Activated CD8-positive, alpha-beta memory T cell treated with anti-CD3 and anti-CD28 coated beads for 1 hour (primary cell): ENCODE results near the gene FPR1.
"Not testable (repeated sequence)": the region's sequence is repeated elsewhere in the genome, so short reads cannot be mapped to it uniquely, and the experiment has no call there.

ENCODE experiments used
- DNase-seq, 2 donors: peaks; one replicate each; pipeline ENCODE4 v3.0.0-alpha.2; 2020; ENCODE audit warnings: low read depth in 1 of 2; ENCODE audit errors: extremely low read depth in 1 of 2

The FPR1 gene

DNA sequence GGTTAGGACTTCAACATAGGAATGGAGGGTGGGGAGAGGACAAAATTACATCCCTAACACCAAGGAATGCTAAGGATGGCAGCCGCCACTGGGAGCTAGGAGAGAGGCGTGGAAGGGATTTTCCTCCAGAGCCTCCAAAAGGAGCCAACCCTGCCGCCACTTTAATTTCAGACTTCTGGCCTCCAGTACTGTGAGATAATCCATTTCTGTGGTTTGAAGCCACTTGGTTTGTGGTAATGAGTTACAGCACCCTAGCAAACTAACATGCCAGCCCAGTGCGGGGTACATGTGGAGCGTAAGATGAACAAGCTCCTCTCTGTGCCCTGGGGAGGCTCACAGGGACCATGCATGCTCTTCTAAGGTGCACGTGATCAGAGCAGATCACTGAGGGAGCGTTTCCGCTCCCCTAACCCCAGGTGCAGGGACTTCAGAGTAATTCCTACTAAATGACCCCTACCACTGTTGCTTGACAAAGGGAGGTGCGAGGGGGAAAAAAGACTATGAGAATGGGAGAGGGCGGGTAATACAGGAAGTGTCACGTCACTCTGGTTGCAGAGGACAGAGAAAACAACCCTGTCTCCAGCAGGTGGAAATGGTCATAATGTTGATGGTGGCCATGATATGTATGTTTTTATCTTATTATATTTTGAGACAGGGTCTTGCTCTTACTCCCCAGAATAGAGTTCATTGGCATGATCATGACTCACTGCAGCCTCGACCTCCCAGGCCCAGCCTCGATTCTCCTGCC is 12.0 kb downstream of the FPR1 start:
- DNase-seq = no peak

GRCh38 chr19:51738523-51738922 is 13.2 kb downstream of the FPR1 start:
- DNase-seq = not testable (repeated sequence)

- DNase-seq = no peak
Observed at GRCh38 chr19:51737924-51738323, 13.8 kb downstream of the FPR1 start.

GRCh38 chr19:51737389-51737788 is 14.3 kb downstream of the FPR1 start:
- DNase-seq = no peak

- DNase-seq = no peak
Observed at GRCh38 chr19:51735759-51736449, 15.8 kb downstream of the FPR1 start.

GRCh38 chr19:51733742-51734522 is 17.7 kb downstream of the FPR1 start:
- no peak for DNase-seq

DNA sequence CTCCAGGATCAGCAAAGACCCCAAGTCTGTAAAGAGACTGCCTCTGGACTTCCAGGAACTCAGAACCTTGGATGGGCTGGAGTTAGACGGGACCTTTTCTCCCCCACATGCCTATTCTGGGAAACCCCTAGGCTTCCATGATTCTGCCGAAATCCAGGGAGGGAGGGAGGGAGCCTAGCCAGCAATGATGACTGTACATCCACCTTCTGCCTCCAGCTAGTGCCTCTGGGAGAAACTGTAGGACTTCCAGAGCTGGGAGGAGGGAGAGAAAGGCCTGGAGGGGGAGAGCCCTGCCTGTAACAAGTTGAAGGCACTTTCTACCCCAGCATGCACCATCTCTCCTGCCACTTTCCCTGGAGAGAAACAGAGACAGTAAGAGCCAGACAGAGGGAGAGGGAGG is 21.9 kb downstream of the FPR1 start:
- no peak for DNase-seq

DNA sequence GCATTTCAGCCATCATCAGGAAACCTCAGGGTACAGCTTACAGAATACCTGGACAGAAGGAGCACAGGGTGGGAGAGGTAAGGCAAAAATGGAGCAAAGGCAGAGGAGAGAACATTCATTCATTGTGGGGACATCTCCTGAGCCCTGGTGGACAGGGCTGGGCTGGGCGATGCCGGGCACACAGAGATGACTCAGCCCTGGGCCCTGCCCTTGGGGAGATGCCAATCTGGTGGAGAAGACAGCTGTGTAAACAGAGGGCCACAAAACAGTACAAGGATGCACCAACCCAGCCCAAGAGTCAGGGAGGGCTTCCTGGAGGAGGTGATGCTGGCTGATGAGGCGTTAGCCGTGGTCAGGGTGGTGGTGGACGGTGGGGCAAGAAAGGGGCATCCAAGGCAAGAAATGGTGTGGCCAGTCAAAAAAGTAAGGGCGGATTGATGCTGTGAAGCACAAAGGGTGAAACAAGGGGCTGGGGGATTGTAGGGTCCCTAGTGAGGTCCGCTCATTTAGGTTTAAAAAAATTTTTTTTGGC is 24.3 kb downstream of the FPR1 start:
- no peak for DNase-seq

DNA sequence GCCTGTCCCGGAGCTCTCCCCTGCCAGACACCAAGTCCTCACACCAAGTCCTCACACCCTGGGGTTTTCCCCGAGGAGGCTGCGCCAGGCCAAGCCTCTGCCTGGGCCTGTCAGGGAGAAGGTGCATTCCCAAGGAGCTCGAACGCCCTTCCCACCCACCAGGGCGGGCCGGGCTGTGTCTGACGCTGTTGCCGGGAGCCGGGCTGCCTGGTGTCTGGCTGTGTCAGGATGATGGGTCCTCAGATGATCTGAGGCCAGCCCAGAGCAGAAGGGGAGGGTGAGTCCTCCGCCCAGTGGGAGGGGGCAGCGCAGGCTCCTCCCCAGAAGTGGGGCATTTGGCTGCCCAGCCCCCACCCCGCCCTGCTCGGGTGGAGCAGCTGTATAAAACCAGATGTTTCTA is 25.6 kb downstream of the FPR1 start:
- no peak for DNase-seq

GRCh38 chr19:51724543-51724942 is 27.1 kb downstream of the FPR1 start:
- no peak for DNase-seq

- DNase-seq = no peak
Observed at GRCh38 chr19:51722492-51722891, 29.2 kb downstream of the FPR1 start.

DNA sequence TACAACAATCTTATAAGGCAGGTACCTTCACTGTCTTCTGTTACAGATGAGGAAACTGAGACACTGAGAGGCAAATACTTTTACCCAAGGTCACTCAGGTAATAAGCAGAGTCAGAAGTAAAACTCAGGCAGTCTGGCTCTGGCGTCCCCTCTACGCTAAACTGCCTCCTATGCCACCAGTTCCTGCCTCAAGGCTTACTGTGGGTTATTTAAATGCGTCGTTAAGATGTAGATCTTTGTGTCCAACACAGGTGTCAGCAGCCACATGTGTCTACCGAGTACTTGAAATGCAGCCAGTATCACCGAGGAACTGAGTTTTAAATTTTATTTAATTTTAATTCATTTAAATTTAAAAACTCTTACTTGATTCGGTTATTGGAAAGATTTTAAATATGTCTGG is 29.8 kb downstream of the FPR1 start:
- no peak for DNase-seq

GRCh38 chr19:51719251-51719988 is 32.3 kb downstream of the FPR1 start:
- DNase-seq = no peak

GRCh38 chr19:51716925-51717324 is 34.8 kb downstream of the FPR1 start:
- DNase-seq = no peak

DNA sequence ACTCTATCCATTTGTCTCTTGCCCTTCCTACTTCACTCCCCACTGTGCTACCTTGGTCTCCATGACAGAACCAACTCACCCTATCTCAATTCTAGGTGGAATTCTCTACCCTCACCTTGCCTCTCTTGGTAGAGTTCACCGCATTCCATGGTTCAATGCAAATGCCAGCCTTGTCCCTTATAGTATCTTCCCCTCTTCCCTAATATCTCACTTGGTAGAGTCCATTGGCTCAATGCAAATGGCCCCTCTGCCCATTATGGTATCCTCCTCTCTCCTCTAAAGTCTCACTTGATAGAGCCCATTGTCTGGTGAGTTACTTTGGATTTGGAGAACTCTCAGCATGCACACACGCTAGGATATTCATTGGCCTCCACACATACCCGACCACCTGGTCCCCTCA is 35.8 kb downstream of the FPR1 start:
- DNase-seq = no peak

DNA sequence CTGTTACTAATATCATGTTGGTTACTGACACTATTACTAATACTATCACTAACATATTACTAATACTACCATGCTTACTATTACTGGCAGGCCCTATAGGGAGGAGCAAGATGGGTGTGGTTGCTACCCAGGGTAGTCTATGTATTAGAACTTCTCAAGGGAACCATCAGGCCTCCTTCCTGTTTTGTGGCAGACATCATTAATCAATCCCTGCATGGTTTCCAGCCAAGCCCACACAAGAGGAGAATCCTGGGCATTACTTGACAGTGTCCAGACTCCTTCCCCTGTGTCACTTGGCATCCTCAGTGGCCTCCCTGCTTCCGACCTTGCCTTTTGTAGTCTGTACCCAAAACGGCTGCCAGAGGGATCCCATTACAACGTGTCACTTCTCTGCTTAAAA is 36.8 kb downstream of the FPR1 start:
- DNase-seq = no peak

DNA sequence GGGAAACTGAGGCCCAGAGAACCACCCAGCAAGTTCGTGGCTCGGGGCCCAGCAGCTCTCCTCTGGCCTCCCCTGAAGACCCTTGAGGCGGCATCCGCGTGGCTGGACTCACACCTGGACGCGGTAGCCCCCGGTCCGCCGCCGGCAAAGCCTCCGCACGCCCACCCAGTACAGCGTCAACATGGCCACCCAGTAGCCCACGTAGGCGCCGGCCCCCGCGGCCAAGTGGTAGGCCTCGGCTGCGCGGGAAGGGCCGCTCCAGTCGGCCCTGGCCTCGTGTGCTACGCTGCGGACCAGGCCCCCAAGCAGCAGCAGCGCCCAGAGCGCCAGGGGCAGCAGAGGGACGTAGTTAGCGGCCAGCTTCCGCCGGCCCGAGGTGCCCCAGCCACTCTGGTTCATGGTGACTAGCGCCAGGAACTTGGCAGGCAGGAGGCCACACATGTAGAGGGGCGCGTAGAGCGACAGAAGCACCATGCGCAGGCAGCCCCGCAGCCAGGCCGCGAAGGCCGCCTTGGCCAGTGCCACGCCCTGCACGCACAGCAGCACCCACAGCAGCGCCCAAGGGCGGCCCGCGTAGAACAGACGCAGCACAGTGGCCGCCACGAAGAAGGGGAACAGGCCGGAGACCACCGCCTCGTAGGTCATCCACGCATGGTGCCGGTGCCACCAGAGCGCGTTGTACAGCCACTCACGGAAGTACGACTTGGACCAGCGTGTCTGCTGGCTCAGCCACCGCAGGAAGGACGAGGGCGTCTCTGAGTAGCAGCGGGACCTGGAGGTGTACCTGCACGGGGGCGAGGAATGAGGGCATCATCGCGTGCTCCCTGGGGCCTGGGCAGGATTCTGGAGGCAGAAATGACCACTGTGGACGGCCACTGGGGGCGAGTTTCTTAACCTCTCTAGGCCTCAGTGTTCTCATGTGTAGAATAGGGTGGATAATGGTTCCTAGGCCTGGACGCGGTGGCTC is 38.1 kb downstream of the FPR1 start:
- no peak for DNase-seq

- no peak for DNase-seq
Observed at GRCh38 chr19:51712461-51713081, 39.1 kb downstream of the FPR1 start.

- no peak for DNase-seq
Observed at GRCh38 chr19:51711702-51712101, 40.0 kb downstream of the FPR1 start.
